Neural progenitor cell (in vitro differentiated cells): ENCODE data around the gene ALDH3A1. TPM values are rescaled to one million over a fixed set of nuclear protein-coding genes. Genes with fewer than 3 reads are reported as not detected.

Experiments used
- DNase-seq: peaks from one replicate; pipeline ENCODE4 v3.0.0-alpha.2; 2016; ENCODE audit warnings: low spot score
- H2AFZ ChIP-seq: fragments of 200-600 bp; sonication (generic); replicated peaks from 2 replicates; pipeline ENCODE4 v1.6.1; 2016; ENCODE audit warnings: antibody characterized with exemption
- H3F3A ChIP-seq: fragments of 200-600 bp; sonication (generic); 2 replicates; pipeline ENCODE4 v1.6.1; 2016; ENCODE audit warnings: antibody characterized with exemption, low read depth
- H3K27ac ChIP-seq: fragments of 200-600 bp; sonication (generic); 2 replicates; pipeline ENCODE4 v1.5.1; 2016; ENCODE audit warnings: mild to moderate bottlenecking
- H3K27me3 ChIP-seq: fragments of 200-600 bp; sonication (generic); 2 replicates; pipeline ENCODE4 v1.6.1; 2016; ENCODE audit warnings: mild to moderate bottlenecking, moderate library complexity
- H3K36me3 ChIP-seq: fragments of 200-600 bp; sonication (generic); 2 replicates; pipeline ENCODE4 v1.5.1; 2016
- H3K4me1 ChIP-seq: fragments of 200-600 bp; sonication (generic); 2 replicates; pipeline ENCODE4 v1.6.1; 2016; ENCODE audit warnings: mixed run types
- H3K4me2 ChIP-seq: fragments of 200-600 bp; sonication (generic); 2 replicates; pipeline ENCODE4 v1.6.1; 2016
- H3K4me3 ChIP-seq: fragments of 200-600 bp; sonication (generic); 2 replicates; pipeline ENCODE4 v1.5.1; 2016
- H3K79me2 ChIP-seq: fragments of 200-600 bp; sonication (generic); 2 replicates; pipeline ENCODE4 v1.6.1; 2016; ENCODE audit warnings: low read depth
- H3K9ac ChIP-seq: fragments of 200-600 bp; sonication (generic); 2 replicates; pipeline ENCODE4 v1.6.1; 2016
- H3K9me3 ChIP-seq: fragments of 200-600 bp; sonication (generic); 2 replicates; pipeline ENCODE4 v1.5.1; 2016; ENCODE audit warnings: low read depth
- H4K20me1 ChIP-seq: fragments of 200-600 bp; sonication (generic); 2 replicates; pipeline ENCODE4 v1.6.1; 2016; ENCODE audit warnings: low read depth
- H3K27ac Mint-ChIP-seq: 3 replicates; pipeline ENCODE4 v1.8.0; 2021; ENCODE audit warnings: mixed read lengths
- H3K27me3 Mint-ChIP-seq: 2 replicates; pipeline ENCODE4 v1.8.0; 2022; ENCODE audit warnings: low read depth, mild to moderate bottlenecking, inconsistent platforms, moderate library complexity, mixed read lengths; ENCODE audit not compliant: insufficient read depth
- H3K36me3 Mint-ChIP-seq: 3 replicates; pipeline ENCODE4 v1.8.0; 2021; ENCODE audit warnings: mixed read lengths
- H3K4me1 Mint-ChIP-seq: 3 replicates; pipeline ENCODE4 v1.8.0; 2021; ENCODE audit warnings: mixed read lengths
- H3K4me3 Mint-ChIP-seq: 3 replicates; pipeline ENCODE4 v1.8.0; 2021; ENCODE audit warnings: mild to moderate bottlenecking, moderate library complexity, mixed read lengths
- H3K9me3 Mint-ChIP-seq: 3 replicates; pipeline ENCODE4 v1.8.0; 2020; ENCODE audit warnings: mixed read lengths
- EZH2 ChIP-seq: fragments of 200-600 bp; sonication (generic); IDR thresholded peaks from 2 replicates; pipeline ENCODE4 v1.6.1; 2017; ENCODE audit warnings: antibody characterized with exemption, mild to moderate bottlenecking, moderate library complexity
- EZH2phosphoT487 ChIP-seq: fragments of 200-600 bp; sonication (generic); IDR thresholded peaks from 2 replicates; pipeline ENCODE4 v1.6.1; 2017; ENCODE audit warnings: antibody characterized with exemption
- total RNA-seq: library from RNA; depleted of rRNA; stranded (reverse); fragments of >200 nt; gene quantifications from 2 replicates; pipeline ENCODE4 v1.2.3, GENCODE V29; 2015; ENCODE audit warnings: low replicate concordance
- TF ChIP-seq, protein P1 (sequence below): fragments of 200-600 bp; sonication (generic); IDR thresholded peaks from 2 replicates; pipeline ENCODE4 v1.5.1; 2017; ENCODE audit warnings: antibody characterized with exemption, mild to moderate bottlenecking

Gene ALDH3A1
- total RNA-seq, 1 donor from 2014 or later: not detected

DNA sequence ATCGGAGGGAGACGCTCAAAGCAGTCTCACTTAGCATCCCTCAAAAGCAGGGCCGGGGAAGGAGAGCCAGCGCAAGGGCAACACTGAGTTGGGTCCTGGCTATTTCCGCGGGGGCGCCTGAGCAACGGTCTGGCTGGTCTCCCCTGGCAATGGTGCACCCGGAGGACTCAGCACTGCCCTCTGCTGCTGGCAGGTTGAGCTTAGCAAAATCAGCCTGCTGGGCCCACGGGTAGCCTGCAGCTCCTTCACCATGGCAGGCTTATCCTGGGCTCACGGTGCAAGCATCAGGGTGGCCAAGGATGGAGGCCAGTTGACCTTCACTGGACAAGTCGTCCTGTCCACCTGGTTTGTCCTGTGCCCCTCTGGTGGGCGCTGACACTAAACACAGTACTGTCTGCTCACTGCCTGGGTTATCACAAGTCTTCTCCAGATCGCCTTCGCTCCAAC is 14.4 kb upstream of the ALDH3A1 start:
- H3K4me2 ChIP-seq: no peak overlapping the region
- Mint-ChIP-seq H3K4me3 (no peak overlapping the region), H3K9me3 (no peaks in the 10 kb centered on the region), H3K4me1 (no peaks in the 10 kb centered on the region), H3K27me3 (peaks cover 10% of the 10 kb centered on the region), H3K27ac (no peak overlapping the region), H3K36me3 (no peaks in the 10 kb centered on the region)
- H3F3A ChIP-seq: no peaks in the 10 kb centered on the region
- no peak overlapping the region for H3K9ac ChIP-seq
- no peaks in the 10 kb centered on the region for H3K27me3 ChIP-seq
- no peaks in the 10 kb centered on the region for H3K79me2 ChIP-seq
- no peak overlapping the region for H3K4me3 ChIP-seq
- H4K20me1 ChIP-seq: no peaks in the 10 kb centered on the region
- H3K36me3 ChIP-seq: no peaks in the 10 kb centered on the region
- peak; percentile 84 for DNase-seq
- H2AFZ ChIP-seq: peak overlapping the region; percentile 90
- no peaks in the 10 kb centered on the region for H3K9me3 ChIP-seq
- no peak overlapping the region for H3K27ac ChIP-seq
- peaks cover 3% of the 10 kb centered on the region for H3K4me1 ChIP-seq
- TF ChIP-seq EZH2 (no peak), EZH2phosphoT487 (no peak)
- TF ChIP-seq, protein P1, sequence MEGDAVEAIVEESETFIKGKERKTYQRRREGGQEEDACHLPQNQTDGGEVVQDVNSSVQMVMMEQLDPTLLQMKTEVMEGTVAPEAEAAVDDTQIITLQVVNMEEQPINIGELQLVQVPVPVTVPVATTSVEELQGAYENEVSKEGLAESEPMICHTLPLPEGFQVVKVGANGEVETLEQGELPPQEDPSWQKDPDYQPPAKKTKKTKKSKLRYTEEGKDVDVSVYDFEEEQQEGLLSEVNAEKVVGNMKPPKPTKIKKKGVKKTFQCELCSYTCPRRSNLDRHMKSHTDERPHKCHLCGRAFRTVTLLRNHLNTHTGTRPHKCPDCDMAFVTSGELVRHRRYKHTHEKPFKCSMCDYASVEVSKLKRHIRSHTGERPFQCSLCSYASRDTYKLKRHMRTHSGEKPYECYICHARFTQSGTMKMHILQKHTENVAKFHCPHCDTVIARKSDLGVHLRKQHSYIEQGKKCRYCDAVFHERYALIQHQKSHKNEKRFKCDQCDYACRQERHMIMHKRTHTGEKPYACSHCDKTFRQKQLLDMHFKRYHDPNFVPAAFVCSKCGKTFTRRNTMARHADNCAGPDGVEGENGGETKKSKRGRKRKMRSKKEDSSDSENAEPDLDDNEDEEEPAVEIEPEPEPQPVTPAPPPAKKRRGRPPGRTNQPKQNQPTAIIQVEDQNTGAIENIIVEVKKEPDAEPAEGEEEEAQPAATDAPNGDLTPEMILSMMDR: peak; percentile 78

DNA sequence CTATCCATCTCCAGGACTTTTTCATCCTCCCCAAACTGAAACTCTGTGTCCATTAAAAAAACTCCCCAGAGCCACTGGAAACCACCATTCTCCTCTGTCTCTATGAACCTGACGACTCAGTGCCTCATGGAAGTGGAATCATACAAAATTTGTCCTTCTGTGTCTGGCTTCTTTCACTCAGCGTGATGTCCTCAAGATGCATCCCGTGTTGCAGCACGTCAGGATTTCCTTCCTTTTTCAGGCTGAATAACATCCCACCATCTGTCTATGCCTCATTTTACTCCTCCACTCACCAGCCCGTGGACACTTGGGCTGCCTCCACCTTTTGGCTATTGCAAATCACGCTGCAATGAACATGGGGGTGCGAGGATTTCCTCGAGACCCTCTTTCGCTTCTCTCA is 12.6 kb upstream of the ALDH3A1 start:
- H3K27me3 Mint-ChIP-seq: peaks cover 10% of the 10 kb centered on the region
- TF ChIP-seq EZH2phosphoT487 (no peak), EZH2 (no peak)
- TF ChIP-seq, protein P1: no peak
- H3K9me3 Mint-ChIP-seq: no peaks in the 10 kb centered on the region

DNA sequence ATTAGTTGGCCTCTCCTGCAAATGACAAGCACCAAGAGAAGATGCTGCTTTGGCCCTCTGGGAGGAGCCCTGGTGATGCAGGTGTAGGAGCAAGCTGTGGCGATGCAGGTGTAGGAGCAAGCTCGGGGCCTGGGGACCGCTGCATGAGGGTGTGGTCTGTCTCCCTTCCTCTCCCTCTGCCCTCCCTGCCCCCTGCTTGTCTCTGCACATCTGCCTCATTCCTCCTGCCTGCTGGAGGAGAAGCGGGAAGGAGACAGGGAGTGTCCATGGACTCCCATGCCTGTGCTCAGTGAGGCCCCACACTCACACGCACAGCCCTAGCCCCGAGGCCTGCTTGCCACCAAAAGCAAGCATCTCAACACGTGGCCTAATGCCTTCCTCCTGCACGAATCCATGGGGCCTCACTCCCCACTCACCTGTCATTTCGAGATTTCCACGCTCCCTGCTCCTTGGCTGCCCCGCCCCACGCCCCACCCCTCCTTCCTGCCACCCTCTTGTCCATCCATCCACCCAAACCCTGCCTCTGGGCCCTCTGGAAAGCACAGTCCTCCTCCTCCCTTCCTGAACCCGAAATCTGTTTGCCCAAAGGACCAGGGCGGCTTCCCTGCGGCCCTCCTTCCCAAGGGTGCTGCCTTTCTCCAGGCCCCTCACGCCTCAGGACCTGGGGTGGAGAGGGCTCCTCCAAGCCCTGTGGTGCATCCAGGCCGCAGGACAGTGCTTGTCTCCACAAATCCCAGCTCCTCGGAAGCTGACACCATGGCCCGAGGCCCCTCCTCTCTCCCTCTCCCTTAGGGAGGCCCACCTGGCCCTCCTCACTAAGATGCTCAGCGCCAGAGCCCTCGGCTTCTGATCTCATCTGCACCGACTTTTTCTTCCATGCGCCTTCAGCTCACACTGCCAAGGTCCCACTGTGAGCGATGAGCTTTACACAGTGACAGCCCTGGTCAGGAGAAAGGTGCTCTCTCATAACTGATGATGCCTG is 11.8 kb upstream of the ALDH3A1 start:
- DNase-seq: peak; percentile 52
- H3K9me3 Mint-ChIP-seq: no peaks in the 10 kb centered on the region
- no peaks in the 10 kb centered on the region for H3K27me3 ChIP-seq
- peak overlapping the region; percentile 67 for H2AFZ ChIP-seq
- no peaks in the 10 kb centered on the region for H3K4me1 Mint-ChIP-seq
- TF ChIP-seq, protein P1: no peak
- no peak for TF ChIP-seq EZH2
- TF ChIP-seq EZH2phosphoT487: no peak
- H3K36me3 Mint-ChIP-seq: no peaks in the 10 kb centered on the region
- H3K27ac ChIP-seq: no peak overlapping the region
- no peaks in the 10 kb centered on the region for H4K20me1 ChIP-seq
- no peaks in the 10 kb centered on the region for H3K79me2 ChIP-seq
- H3K27me3 Mint-ChIP-seq: peaks cover 13% of the 10 kb centered on the region
- no peak overlapping the region for H3K4me3 Mint-ChIP-seq
- H3F3A ChIP-seq: no peaks in the 10 kb centered on the region
- peaks cover 3% of the 10 kb centered on the region for H3K4me1 ChIP-seq
- no peak overlapping the region for H3K27ac Mint-ChIP-seq
- no peaks in the 10 kb centered on the region for H3K9me3 ChIP-seq
- H3K9ac ChIP-seq: no peak overlapping the region
- H3K4me3 ChIP-seq: no peak overlapping the region
- no peak overlapping the region for H3K4me2 ChIP-seq
- no peaks in the 10 kb centered on the region for H3K36me3 ChIP-seq

More for the DNA sequence above, 12.6 kb upstream of the ALDH3A1 start:
- Mint-ChIP-seq H3K4me1 (no peaks in the 10 kb centered on the region), H3K4me3 (no peak overlapping the region), H3K27ac (no peak overlapping the region), H3K36me3 (no peaks in the 10 kb centered on the region)
- H3K27ac ChIP-seq: no peak overlapping the region
- H3F3A ChIP-seq: no peaks in the 10 kb centered on the region
- no peaks in the 10 kb centered on the region for H3K9me3 ChIP-seq
- H3K9ac ChIP-seq: no peak overlapping the region
- H3K4me2 ChIP-seq: no peak overlapping the region
- no peaks in the 10 kb centered on the region for H3K79me2 ChIP-seq
- DNase-seq: no peak
- peaks cover 3% of the 10 kb centered on the region for H3K4me1 ChIP-seq
- no peak overlapping the region for H3K4me3 ChIP-seq
- no peaks in the 10 kb centered on the region for H3K27me3 ChIP-seq
- H3K36me3 ChIP-seq: no peaks in the 10 kb centered on the region
- no peak overlapping the region for H2AFZ ChIP-seq
- H4K20me1 ChIP-seq: no peaks in the 10 kb centered on the region
